GM21786 (cell line): ENCODE measurements around the gene CHST1.

Experiments used
- ATAC-seq: cut with Tn5 transposase; IDR thresholded peaks from one replicate; pipeline ENCODE4 v1.9.1; 2021; ENCODE audit not compliant: unreplicated experiment

The CHST1 gene

DNA sequence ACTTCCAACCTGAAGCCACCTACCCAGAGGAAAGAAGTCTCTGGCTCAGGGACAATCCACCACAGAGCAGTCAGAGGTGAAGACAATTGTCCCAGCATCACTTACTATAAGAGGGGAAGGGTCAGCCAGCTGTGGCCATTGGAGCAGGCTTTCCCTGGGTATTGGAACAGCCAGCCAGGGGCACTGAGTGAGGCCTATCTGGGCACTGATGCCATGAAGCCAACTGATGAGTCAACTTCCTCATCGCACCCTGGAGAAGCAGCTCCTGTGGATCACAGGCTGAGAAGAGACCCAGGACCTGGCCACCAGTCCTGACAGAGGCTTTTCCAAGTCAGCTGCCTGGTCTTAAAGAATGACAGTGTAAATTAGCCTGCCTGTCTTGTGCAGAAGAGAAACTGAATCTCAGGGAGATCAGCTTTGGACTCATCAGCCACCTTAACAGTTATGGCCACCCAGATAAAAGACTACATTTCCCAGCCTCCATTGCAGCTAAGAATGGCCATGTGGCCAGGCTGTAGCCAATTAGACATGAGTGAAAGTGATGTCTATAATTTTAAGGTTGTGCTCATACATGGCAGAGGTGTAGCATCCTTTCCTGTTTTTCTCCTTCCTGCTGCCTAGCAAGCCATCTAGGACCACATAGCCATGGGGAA lies 19.0 kb downstream of the CHST1 start:
- ATAC-seq = peak; percentile 58

GRCh38 chr11:45644981-45645889 lies 20.2 kb downstream of the CHST1 start:
- no peak for ATAC-seq

DNA sequence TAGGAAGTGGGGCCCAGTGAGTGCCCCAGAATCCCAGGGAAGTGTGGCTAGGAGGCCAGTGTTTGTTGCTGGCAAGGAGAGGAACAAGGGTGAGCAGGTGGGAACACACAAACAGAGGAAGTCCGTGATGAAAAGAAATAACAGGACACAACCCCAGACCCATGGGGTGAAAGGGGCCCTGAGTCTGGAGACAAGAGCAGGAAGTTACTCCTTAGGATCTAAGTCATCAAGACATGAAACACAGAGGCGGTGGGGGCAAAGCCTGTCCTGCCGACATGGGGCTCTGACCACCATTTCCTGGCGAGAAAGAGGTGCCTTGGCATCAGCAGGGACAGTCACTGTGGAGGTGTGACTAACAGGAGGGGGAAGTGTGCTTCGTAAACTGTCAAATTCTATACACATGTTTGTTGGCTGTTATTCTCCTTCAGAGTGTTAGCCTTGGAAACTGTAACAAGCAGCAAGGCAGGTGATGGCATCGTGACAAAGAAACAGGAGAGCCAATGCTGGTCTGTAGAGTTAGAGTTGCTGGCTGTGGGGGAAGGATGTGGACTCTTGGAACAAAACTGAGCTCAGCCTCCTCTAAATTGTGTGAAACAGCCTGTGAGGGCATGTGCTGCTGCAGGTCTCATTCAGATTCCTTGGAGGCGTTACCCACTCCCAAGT lies 21.7 kb downstream of the CHST1 start:
- ATAC-seq = no peak

DNA sequence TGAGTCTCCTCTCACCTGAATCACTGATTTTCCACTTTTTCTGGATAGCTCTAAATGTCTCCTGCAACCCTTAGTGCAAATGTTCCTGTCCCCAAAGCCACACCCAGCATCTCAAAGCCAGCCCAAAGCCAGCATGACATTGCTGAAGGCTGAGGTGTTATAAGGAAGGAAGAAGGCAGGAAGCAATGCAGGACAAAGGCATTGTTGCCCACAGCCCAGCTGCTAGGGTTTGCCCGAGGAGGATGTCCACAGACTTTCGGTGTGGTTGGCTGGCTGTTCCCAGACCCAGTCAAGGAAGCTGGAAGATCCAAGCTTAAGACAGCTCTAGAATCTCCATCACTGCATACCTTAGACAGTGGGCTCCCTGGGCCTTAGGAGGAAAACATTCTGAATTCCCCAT lies 23.5 kb downstream of the CHST1 start:
- ATAC-seq = no peak

DNA sequence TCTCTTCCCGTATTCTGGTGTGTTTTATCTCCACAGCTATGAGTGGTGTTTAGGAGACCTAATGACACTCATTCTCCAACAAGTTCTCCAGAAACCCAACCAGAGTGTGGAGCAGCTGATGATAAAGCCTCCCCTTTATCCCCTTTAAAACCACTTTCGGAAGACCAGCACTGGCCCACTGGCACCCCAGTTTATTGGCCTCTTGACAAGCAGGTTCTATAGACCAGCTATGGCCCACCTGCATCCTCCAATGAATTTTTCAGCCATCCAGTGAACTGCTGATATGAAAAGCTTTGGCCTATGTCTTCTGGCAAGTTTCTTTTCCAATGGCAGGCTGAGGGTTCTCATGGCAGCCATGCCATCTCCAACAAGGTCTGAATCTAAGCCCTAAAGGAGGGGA lies 27.4 kb downstream of the CHST1 start:
- ATAC-seq = no peak

GRCh38 chr11:45635907-45636306 lies 29.5 kb downstream of the CHST1 start:
- no peak for ATAC-seq

DNA sequence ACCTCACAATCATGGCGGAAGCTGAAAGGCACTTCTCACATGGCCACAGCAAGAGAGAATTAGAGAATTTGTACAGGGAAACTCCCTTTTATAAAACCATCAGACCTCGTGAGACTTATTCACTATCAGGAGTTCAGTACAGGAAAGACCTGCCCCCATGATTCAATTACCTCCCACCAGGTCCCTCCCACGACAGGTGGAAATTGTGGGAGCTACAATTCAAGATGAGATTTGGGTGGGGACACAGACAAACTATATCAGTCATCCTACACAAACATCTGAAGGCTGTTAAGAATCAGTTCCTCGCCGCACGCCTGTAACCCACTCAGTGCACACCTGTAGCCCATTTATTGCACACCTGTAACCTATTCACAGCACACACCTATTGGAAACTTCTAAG lies 39.8 kb downstream of the CHST1 start:
- ATAC-seq = no peak

DNA sequence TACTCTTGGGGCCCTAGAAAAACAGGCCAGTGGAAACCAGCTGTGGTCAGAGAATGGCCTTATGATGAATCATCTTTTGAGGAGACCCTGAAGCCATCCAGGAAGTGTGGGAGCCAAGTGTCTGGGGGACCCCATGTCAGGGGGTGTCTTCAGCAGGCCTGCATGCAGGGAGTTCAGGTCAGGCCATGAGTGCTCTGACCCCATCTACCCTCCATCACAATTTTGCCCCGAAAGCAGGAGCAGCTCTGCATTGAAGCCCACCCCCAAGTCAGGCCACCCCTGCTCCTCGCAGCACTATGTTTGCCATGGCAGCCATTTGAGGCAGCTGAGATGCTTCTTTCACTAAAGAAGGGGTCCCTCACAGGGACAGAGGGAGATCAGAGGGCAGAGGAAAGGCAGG lies 41.3 kb downstream of the CHST1 start:
- no peak for ATAC-seq

DNA sequence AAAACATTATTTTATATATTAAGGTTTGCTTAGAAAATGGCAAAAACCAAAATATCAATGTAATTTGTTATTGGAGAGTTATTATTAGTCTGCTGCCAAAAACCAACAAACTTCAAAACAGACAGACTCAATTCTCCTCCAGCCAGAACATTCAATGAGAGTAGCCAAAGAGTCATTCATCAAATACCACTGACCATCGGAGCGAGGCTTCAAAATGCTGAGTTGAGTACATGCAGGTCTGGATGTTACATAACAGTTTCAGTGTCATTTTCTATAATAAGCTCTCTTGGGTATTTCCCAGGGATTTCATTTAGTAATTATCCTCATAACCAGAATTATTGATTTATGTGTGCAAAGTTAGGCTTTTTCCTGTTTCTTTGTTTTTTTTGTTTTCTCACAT lies 42.6 kb downstream of the CHST1 start:
- no peak for ATAC-seq

DNA sequence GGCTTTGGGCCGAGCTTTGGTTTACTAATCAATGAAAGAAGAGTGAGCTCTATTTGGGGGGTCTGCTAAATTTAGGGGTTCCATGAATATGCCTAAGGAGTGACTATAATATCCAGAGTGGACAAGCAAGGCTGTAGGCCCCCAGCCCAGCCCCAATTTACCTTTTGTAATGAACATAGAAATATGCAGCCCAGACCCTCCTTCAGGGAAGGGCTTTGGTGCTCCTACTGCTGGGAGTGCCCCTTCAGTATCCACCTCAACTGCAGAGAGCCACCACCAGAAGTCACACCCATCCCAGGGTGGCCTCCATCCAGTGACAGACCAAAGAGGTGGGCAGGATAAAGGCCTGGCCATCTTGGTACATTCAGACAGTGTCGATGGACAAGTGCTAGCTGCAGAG lies 43.1 kb downstream of the CHST1 start:
- no peak for ATAC-seq

DNA sequence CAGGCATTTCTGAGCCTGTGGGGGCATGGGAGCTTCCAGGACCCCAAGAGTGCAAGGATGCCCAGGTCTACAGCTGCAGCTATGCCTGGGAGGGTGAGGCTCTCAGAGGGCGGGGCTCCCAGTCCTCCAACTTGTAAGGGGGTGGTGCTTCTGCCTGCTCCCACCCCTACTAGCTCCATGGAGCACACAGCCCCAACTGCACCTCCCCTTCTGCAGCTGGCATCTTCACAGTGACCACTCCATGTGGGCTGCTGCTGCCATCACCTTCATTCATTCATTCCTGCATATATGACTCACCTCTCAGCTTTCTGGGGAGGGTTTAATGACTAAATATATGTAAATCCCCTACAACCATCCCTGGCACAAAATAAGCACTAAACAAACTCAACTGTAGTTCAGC lies 43.8 kb downstream of the CHST1 start:
- no peak for ATAC-seq

DNA sequence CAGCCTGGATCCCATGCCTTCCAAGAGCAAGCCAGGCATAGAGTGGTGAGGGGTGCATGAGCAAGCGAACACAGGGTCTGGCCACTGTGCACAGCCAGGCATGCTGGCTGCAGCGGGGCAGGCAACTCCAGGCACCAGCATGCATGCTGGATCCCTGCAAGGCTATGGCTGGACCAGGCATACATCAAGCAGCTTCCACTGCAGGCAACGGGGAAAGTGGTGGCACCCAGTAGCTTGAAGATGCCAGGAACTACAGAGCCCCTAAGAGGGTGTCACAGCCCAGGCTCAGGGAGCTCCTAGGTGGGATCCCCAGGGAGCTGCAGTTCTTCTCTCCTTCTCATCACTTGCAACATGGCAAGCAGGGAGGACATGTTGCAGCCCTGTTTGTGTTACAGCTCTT lies 45.2 kb downstream of the CHST1 start:
- no peak for ATAC-seq

- no peak for ATAC-seq
Observed at GRCh38 chr11:45618897-45619296, 46.5 kb downstream of the CHST1 start.

DNA sequence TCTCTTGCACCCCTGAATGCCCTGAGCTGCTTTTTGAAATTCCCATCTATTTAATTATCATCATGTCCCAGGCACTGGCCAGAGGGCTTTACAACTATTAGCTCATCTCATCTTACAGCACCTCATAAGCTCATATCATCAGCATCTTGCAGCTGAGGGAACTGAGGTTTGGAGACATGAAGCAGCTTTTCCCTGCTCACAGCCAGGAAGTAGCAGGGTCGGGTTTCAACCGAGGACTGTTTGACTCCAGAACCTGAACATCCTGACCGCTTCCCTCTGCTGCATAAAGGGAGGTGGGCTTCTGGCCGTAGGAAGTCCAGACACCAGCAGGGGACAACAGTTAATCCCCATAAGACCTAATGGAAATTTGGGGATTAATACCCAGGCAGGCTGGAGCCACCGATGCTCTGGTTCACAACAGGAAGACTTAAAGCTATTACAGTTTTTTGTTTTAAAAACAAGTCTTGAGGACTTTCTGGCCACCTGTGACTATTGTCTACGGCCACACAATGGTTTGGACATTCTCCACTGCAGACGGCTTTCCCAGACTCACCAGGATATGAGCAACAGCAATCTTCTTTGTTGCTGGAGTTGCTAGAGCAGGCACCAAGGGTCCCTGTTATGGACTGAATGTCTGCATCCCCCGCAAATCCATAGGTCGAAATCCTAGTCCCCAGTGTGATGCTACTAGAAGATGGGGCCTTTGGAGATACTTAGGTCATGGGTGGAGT lies 47.4 kb downstream of the CHST1 start:
- ATAC-seq = no peak

- ATAC-seq = no peak
Observed at GRCh38 chr11:45616802-45617549, 48.4 kb downstream of the CHST1 start.

- ATAC-seq = no peak
Observed at GRCh38 chr11:45615182-45615792, 50.1 kb downstream of the CHST1 start.

DNA sequence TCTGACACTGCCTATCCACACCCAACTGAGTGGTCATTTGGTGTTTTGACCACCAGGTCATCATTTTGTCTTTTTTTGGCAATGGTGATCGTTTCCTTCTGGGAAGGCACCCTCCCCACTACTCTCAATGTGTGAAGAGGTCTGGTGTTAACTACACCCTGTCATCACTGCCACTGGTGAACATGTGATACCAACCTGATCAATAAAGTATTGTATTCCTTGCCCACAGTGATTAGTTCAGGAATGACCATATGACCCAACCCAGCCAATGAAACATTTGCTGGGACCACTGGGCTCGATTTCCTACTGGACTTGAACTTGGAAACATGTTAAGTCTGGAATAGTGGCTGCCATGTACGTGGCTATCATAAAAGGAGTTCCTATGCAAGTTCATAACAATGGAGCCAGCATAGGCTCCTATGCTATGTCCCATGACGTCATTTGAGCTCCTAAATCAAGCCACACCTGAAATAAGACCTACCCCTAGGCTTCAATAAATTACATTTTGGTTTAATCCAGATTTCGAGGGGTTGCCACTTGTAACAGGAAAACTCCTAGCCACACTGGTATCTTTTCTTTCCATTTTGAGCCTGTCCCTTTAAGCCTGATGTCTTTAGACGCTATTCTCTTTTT lies 51.1 kb downstream of the CHST1 start:
- no peak for ATAC-seq

GRCh38 chr11:45610627-45611026 lies 54.8 kb downstream of the CHST1 start:
- ATAC-seq = no peak

- no peak for ATAC-seq
Observed at GRCh38 chr11:45609902-45610301, 55.5 kb downstream of the CHST1 start.

- ATAC-seq = no peak
Observed at GRCh38 chr11:45609337-45609736, 56.1 kb downstream of the CHST1 start.
